Muscle layer of duodenum (tissue), 2 donors: ENCODE results near the gene FAM117A.
"Not testable (repeated sequence)": the region's sequence is repeated elsewhere in the genome, so short reads cannot be mapped to it uniquely, and the experiment has no call there.

Experiments used
- H3K27ac ChIP-seq: one replicate; pipeline ENCODE4 v1.7.0; 2013; ENCODE audit warnings: mild to moderate bottlenecking, low read length
- H3K27me3 ChIP-seq: one replicate; pipeline ENCODE4 v1.7.0; 2013; ENCODE audit warnings: low read depth, mild to moderate bottlenecking, control low read depth, low read length
- H3K36me3 ChIP-seq, 2 donors: one replicate each; pipeline ENCODE4 v1.7.0; 2013; ENCODE audit warnings: low read length in 2 of 2, control low read depth in 1 of 2, mild to moderate bottlenecking in 1 of 2; ENCODE audit not compliant: insufficient read depth in 2 of 2, control insufficient read depth in 1 of 2
- H3K4me1 ChIP-seq, 2 donors: one replicate each; pipeline ENCODE4 v1.7.0; 2013; ENCODE audit warnings: low read length in 2 of 2, mild to moderate bottlenecking in 2 of 2, control low read depth in 1 of 2, moderate library complexity in 1 of 2; ENCODE audit not compliant: insufficient read depth in 2 of 2, control insufficient read depth in 1 of 2
- H3K4me3 ChIP-seq, 2 donors: one replicate each; pipeline ENCODE4 v1.7.0; 2013; ENCODE audit warnings: low read length in 2 of 2, low read depth in 1 of 2, mild to moderate bottlenecking in 1 of 2
- H3K9me3 ChIP-seq, 2 donors: one replicate each; pipeline ENCODE4 v1.7.0; 2013; ENCODE audit warnings: low read length in 2 of 2, control low read depth in 1 of 2, mild to moderate bottlenecking in 1 of 2; ENCODE audit not compliant: control insufficient read depth in 1 of 2
- donor health status: healthy.

FAM117A gene

DNA sequence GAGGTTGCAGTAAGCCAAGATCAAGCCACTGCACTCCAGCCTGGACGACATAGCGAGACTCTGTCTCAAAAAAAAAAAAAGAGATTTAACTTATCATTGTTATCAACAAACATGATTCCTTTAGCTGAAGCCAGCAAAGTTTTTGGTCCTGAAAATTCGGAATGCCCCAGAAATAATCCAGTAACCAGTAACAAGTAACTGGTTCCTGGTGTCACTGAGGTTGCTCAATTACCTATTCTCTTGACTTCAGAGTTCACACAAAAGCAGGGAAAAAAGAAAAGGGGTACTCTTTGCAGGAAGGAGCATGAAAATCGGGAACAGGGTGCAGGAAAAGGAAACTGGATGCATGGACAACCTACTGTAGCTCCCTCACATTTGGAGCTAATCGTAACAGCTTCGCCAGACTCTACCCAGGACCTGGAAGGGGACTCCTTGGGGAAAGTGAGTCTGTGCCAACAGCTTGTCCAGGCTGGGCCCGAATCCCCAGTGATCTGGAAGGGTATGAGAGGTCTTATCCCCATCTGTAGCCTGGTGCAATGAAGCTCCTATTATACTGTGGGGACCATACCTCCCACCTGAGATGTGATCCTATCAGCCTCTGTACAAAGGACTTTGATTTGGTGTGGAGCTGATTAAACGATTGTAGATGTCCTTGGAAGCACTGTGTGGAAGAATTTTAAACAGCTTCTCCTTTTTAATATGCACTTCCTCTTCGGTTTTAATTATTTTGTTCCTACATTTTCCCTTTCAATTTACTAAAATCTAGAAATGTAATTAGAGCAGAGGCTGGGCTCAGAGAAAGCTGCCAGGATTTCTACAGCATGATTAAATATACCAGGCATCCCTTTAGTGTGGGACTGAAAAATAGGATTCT lies 82.6 kb downstream of the FAM117A start:
- H3K4me1 ChIP-seq = peaks cover 4 to 5% of the 10 kb centered on the region in 2 donors
- H3K36me3 ChIP-seq = peaks cover 0 to 3% of the 10 kb centered on the region in 2 donors
- no peaks in the 10 kb centered on the region for H3K9me3 ChIP-seq
- no peaks in the 10 kb centered on the region for H3K27me3 ChIP-seq
- no peak overlapping the region for H3K4me3 ChIP-seq
- no peak overlapping the region for H3K27ac ChIP-seq

DNA sequence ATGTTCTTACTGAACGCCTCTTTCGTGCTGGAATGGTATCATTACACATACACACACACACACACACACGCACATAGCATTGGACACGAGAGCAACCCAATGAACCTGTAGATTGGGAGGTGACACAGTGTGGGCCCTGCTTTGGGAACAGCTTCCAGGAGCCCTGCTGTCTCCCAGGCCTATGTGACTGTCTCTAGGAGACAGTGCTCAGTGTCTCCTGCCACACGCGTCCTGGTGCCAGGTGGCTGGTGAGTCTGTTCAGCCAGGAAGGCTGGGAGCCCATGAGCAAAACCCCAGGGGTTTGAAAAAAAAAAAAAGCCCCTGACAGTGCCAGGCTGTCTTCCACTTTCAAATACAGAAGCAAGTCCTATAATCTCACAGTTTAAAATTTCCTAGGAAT lies 83.6 kb downstream of the FAM117A start:
- Histone ChIP-seq H3K27ac (no peak overlapping the region), H3K27me3 (no peaks in the 10 kb centered on the region), H3K36me3 (peaks cover 0 to 3% of the 10 kb centered on the region in 2 donors), H3K4me3 (no peak overlapping the region), H3K9me3 (no peaks in the 10 kb centered on the region), H3K4me1 (peaks cover 11 to 14% of the 10 kb centered on the region in 2 donors)

- Histone ChIP-seq H3K4me3 (peak within 1 kb of the TSS; percentile 59 to 62), H3K4me1 (peaks cover 15 to 31% of the 10 kb centered on the region in 2 donors)
These were observed 85.7 kb downstream of the FAM117A start, which contains the start of gene SPOP for GRCh38 chr17:49677933-49678847. Gene SPOP (minus strand): TSS chr17:49678097. CDS start chr17:49622810, 55,287 bp downstream.

DNA sequence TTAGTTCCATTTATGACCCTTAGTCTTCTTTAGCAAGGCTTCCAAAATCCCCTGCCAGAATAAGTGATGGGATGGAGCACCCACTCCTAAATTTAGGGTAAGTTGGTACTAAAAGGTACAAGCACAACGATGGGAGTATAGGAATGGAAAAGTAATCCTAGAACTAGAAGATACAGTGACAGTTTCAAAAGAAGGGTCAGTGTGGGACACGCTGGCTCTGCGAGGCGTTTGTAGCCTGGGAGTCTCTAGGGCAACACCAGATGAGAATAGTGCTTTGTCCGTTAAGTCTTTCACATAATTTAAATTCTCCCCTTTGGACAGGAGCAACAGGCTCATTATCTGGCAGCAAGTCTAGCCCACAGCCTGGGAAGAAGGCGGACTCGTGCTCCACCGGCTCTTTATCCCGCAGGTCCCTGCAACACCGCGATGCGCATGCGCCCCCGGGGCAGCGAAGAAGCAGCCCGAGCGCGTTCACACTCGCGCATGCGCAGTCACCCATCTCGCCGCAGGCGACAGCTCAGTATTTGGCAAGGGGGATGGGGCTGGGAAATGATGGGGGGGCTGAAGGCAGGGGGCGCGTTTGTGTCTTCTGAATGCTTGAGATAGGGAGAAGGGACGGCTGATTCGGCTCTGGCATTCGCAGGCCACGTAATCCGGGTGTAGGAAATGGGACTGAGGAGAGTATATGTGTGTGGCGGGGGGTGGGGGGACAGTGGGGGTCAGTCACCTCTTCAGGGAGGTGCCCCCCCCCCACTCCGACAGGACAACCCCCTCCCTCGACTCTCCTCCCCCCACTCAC lies 86.6 kb downstream of the FAM117A start:
- H3K4me1 ChIP-seq = peaks cover 15 to 36% of the 10 kb centered on the region in 2 donors
- H3K9me3 ChIP-seq = no peaks in the 10 kb centered on the region
- peak overlapping the region; percentile 54 for H3K27ac ChIP-seq
- no peaks in the 10 kb centered on the region for H3K27me3 ChIP-seq
- peak overlapping the region; percentile 59 to 62 for H3K4me3 ChIP-seq
- peaks cover 0 to 3% of the 10 kb centered on the region in 2 donors for H3K36me3 ChIP-seq

More at GRCh38 chr17:49677933-49678847, 85.7 kb downstream of the FAM117A start, which contains the start of gene SPOP:
- H3K9me3 ChIP-seq = no peaks in the 10 kb centered on the region
- peaks cover 0 to 3% of the 10 kb centered on the region in 2 donors for H3K36me3 ChIP-seq
- peak within 1 kb of the TSS; percentile 54 for H3K27ac ChIP-seq
- no peaks in the 10 kb centered on the region for H3K27me3 ChIP-seq

- peak overlapping the region; percentile 59 to 62 for H3K4me3 ChIP-seq
- no peaks in the 10 kb centered on the region for H3K27me3 ChIP-seq
- peaks cover 0 to 3% of the 10 kb centered on the region in 2 donors for H3K36me3 ChIP-seq
- H3K4me1 ChIP-seq = peaks cover 15 to 40% of the 10 kb centered on the region in 2 donors
- H3K9me3 ChIP-seq = no peaks in the 10 kb centered on the region
- H3K27ac ChIP-seq = peak overlapping the region; percentile 54
These were observed 87.6 kb downstream of the FAM117A start for GRCh38 chr17:49676276-49676868.

DNA sequence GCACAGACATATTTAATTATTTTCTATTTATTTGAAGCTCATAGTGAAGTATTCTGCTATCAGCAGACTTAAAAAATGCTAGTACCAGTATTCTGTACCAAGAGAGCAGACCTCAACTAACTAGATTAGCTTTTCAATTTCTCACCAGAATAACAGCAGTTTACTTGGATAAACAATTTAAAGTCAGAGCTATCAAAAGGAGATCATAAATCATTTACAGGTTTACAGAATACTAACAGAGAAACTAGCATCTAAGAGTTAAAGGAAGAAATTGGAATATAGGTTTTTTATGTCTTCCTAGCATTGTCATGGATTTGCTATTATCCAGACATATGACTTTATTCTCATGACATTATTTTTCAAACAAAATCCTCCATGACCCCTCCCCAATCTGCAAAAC lies 89.4 kb downstream of the FAM117A start:
- Histone ChIP-seq H3K27me3 (no peaks in the 10 kb centered on the region), H3K4me3 (no peak overlapping the region), H3K36me3 (peaks cover 0 to 3% of the 10 kb centered on the region in 2 donors), H3K9me3 (no peaks in the 10 kb centered on the region), H3K27ac (no peak overlapping the region), H3K4me1 (peaks cover 20 to 56% of the 10 kb centered on the region in 2 donors)

DNA sequence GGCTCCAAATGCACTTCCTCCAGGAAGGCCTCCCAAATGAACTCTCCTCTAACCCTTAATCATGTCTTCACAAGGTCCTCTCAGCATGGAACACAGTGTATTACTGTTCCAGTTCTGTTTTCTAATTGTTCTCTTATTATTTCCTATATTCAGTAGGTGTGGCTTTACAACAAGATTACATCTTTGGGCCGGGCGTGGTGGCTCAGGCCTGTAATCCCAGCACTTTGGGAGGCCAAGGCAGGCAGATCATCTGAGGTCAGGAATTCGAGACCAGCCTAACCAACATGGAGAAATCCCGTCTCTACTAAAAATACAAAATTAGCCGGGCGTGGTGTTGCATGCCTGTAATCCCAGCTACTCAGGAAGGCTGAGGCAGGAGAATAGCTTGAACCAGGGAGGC lies 90.3 kb downstream of the FAM117A start:
- not testable (repeated sequence) for H3K27ac ChIP-seq, H3K27me3 ChIP-seq, H3K9me3 ChIP-seq, H3K36me3 ChIP-seq, H3K4me3 ChIP-seq
- H3K4me1 ChIP-seq = peaks cover 20 to 56% of the 10 kb centered on the region in 2 donors

GRCh38 chr17:49670641-49671040 lies 93.3 kb downstream of the FAM117A start:
- Histone ChIP-seq H3K4me1 (peaks cover 10 to 45% of the 10 kb centered on the region in 2 donors), H3K27me3 (no peaks in the 10 kb centered on the region), H3K9me3 (no peaks in the 10 kb centered on the region), H3K36me3 (no peaks in the 10 kb centered on the region), H3K27ac (no peak overlapping the region), H3K4me3 (no peak overlapping the region)

- H3K4me3 ChIP-seq = no peak overlapping the region
- no peaks in the 10 kb centered on the region for H3K36me3 ChIP-seq
- no peaks in the 10 kb centered on the region for H3K9me3 ChIP-seq
- H3K27me3 ChIP-seq = no peaks in the 10 kb centered on the region
- peaks cover 7 to 39% of the 10 kb centered on the region in 2 donors for H3K4me1 ChIP-seq
- no peak overlapping the region for H3K27ac ChIP-seq
These were observed 93.9 kb downstream of the FAM117A start for GRCh38 chr17:49670002-49670401.

- H3K4me1 ChIP-seq = peaks cover 9 to 40% of the 10 kb centered on the region in 2 donors
These were observed 96.1 kb downstream of the FAM117A start for GRCh38 chr17:49667854-49668253.

More at GRCh38 chr17:49667854-49668253, 96.1 kb downstream of the FAM117A start:
- no peaks in the 10 kb centered on the region for H3K9me3 ChIP-seq
- no peak overlapping the region for H3K27ac ChIP-seq
- no peaks in the 10 kb centered on the region for H3K27me3 ChIP-seq
- peaks cover 0 to 4% of the 10 kb centered on the region in 2 donors for H3K36me3 ChIP-seq
- H3K4me3 ChIP-seq = no peak overlapping the region
